BLaER1 (cell line): ENCODE data around the gene SLC30A10.
"Not testable (repeated sequence)": the region's sequence is repeated elsewhere in the genome, so short reads cannot be mapped to it uniquely, and the experiment has no call there.

ENCODE experiments used
- H3K27ac ChIP-seq: shearing (Covaris generic); formaldehyde crosslinking; 2 replicates; pipeline ENCODE4 v1.8.1; 2022
- H3K27me3 ChIP-seq: shearing (Covaris generic); formaldehyde crosslinking; 2 replicates; pipeline ENCODE4 v1.8.1; 2022
- H3K36me3 ChIP-seq: shearing (Covaris generic); formaldehyde crosslinking; 2 replicates; pipeline ENCODE4 v1.8.1; 2022
- H3K4me1 ChIP-seq: shearing (Covaris generic); formaldehyde crosslinking; 2 replicates; pipeline ENCODE4 v1.8.1; 2022
- H3K4me2 ChIP-seq: shearing (Covaris generic); formaldehyde crosslinking; 2 replicates; pipeline ENCODE4 v1.8.1; 2022
- H3K4me3 ChIP-seq: shearing (Covaris generic); formaldehyde crosslinking; 2 replicates; pipeline ENCODE4 v1.8.1; 2022
- H3K9ac ChIP-seq: shearing (Covaris generic); formaldehyde crosslinking; 2 replicates; pipeline ENCODE4 v1.8.1; 2022
- H3K9me3 ChIP-seq: shearing (Covaris generic); formaldehyde crosslinking; 2 replicates; pipeline ENCODE4 v1.8.1; 2022
- H4K20me1 ChIP-seq: shearing (Covaris generic); formaldehyde crosslinking; 2 replicates; pipeline ENCODE4 v1.8.1; 2022
- Cebpa-rat ChIP-seq: shearing (Covaris generic); IDR thresholded peaks from 2 replicates; pipeline ENCODE4 v1.8.1; 2022

Gene SLC30A10

DNA sequence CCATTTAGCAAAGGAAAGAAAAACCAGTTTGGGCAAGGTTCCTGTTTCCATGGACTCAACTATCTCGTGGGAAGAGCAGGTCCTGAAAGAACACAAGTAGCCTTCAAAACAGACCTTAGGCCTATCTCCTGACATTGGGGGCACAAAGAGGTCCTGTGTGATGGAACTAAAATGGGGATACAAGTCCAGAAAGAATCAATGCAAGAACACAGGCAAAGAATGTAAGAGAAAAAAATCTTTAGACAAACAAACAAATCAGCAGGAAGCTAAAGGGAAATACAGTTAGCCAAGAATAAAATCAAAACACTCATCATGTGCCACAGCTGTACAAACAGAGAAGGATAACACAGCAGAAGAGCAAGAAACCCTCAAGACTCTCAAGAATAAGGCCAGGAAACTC, 28.2 kb downstream of the SLC30A10 start:
- no peak overlapping the region for H3K9ac ChIP-seq
- H3K27me3 ChIP-seq: no peaks in the 10 kb centered on the region
- no peaks in the 10 kb centered on the region for H3K4me1 ChIP-seq
- no peak overlapping the region for H3K4me2 ChIP-seq
- H3K36me3 ChIP-seq: no peaks in the 10 kb centered on the region
- TF ChIP-seq Cebpa-rat: no peak
- no peak overlapping the region for H3K27ac ChIP-seq
- no peaks in the 10 kb centered on the region for H4K20me1 ChIP-seq
- H3K4me3 ChIP-seq: no peak overlapping the region
- H3K9me3 ChIP-seq: no peaks in the 10 kb centered on the region

DNA sequence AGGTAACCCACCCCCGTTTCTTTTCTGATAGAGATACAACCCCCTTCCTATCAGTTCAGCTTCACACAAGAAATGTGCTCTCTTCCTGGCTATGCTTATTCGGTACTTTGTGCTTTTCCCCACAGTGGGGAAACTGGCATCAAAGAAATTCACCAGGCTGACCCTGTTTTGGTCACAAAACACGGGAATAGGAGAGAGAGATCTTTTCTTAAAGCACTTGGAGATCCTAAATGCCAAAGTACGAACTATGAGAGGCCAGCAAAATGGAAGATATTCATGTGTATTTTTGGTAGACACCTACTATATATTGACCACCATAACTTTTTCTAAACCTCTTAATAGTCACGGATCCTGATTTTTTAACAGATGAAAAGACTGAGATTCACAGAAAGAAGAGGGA, 30.0 kb downstream of the SLC30A10 start:
- no peaks in the 10 kb centered on the region for H3K36me3 ChIP-seq
- TF ChIP-seq Cebpa-rat: no peak
- H3K9me3 ChIP-seq: no peaks in the 10 kb centered on the region
- no peaks in the 10 kb centered on the region for H3K4me1 ChIP-seq
- H4K20me1 ChIP-seq: no peaks in the 10 kb centered on the region
- no peak overlapping the region for H3K4me3 ChIP-seq
- no peak overlapping the region for H3K27ac ChIP-seq
- no peaks in the 10 kb centered on the region for H3K27me3 ChIP-seq
- no peak overlapping the region for H3K4me2 ChIP-seq
- no peak overlapping the region for H3K9ac ChIP-seq

DNA sequence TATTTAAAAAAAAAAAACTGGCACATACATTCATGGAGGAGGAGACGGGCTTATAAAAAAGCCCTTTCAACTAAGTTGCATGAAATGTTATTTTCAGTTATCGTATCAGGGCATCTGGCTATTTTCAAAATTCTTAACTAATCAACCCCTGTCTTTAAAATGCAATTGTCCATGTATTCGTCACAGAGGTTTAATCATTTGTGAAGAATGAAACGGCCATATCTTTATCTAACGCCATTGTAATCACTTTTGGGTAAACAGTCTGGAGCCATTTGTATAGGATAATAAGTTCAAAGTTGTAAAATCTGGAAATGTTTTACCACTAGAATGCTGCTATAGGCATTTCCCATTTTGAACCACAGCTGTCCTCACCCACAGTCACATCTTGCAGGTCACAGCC, 30.4 kb downstream of the SLC30A10 start:
- no peak overlapping the region for H3K4me3 ChIP-seq
- TF ChIP-seq Cebpa-rat: no peak
- H3K4me2 ChIP-seq: no peak overlapping the region
- no peaks in the 10 kb centered on the region for H3K36me3 ChIP-seq
- H3K4me1 ChIP-seq: no peaks in the 10 kb centered on the region
- H4K20me1 ChIP-seq: no peaks in the 10 kb centered on the region
- no peaks in the 10 kb centered on the region for H3K27me3 ChIP-seq
- no peak overlapping the region for H3K27ac ChIP-seq
- H3K9me3 ChIP-seq: no peaks in the 10 kb centered on the region
- H3K9ac ChIP-seq: no peak overlapping the region

DNA sequence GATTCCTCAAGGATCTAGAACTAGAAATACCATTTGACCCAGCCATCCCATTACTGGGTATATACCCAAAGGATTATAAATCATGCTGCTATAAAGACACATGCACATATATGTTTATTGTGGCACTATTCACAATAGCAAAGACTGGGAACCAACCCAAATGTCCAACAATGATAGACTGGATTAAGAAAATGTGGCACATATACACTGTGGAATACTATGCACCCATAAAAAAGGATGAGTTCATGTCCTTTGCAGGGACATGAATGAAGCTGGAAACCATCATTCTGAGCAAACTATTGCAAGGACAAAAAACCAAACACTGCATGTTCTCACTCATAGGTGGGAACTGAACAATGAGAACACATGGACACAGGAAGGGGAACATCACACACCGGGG, 36.1 kb downstream of the SLC30A10 start:
- not testable (repeated sequence) for H3K4me1 ChIP-seq, H3K4me2 ChIP-seq, H3K27ac ChIP-seq, H3K4me3 ChIP-seq, H3K36me3 ChIP-seq, H3K9me3 ChIP-seq, H3K27me3 ChIP-seq, H3K9ac ChIP-seq, H4K20me1 ChIP-seq

DNA sequence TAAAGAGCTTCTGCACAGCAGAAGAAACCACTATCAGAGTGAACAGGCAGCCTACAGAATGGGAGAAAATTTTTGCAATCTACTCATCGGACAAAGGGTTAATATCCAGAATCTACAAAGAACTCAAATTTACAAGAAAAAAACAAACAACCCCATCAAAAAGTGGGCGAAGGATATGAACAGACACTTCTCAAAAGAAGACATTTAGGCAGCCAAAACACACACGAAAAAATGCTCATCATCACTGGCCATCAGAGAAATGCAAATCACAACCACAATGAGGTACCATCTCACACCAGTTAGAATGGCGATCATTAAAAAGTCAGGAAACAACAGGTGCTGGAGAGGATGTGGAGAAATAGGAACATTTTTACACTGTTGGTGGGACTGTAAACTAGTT, 36.5 kb downstream of the SLC30A10 start:
- not testable (repeated sequence) for H3K27me3 ChIP-seq, H3K4me1 ChIP-seq, H3K9ac ChIP-seq, H3K4me2 ChIP-seq, H4K20me1 ChIP-seq, H3K9me3 ChIP-seq, H3K27ac ChIP-seq, H3K4me3 ChIP-seq, H3K36me3 ChIP-seq

DNA sequence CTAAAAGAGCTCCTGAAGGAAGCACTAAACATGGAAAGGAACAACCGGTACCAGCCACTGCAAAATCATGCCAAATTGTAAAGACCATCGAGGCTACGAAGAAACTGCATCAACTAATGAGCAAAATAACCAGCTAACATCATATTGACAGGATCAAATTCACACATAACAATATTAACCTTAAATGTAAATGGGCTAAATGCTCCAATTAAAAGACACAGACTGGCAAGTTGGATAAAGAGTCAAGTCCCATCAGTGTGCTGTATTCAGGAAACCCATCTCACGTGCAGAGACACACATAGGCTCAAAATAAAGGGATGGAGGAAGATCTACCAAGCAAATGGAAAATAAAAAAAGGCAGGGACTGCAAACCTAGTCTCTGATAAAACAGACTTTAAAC, 39.7 kb downstream of the SLC30A10 start:
- not testable (repeated sequence) for H3K4me2 ChIP-seq, H3K27ac ChIP-seq, H3K9ac ChIP-seq, H3K9me3 ChIP-seq, H3K4me3 ChIP-seq, H3K4me1 ChIP-seq, H4K20me1 ChIP-seq, H3K27me3 ChIP-seq, H3K36me3 ChIP-seq

DNA sequence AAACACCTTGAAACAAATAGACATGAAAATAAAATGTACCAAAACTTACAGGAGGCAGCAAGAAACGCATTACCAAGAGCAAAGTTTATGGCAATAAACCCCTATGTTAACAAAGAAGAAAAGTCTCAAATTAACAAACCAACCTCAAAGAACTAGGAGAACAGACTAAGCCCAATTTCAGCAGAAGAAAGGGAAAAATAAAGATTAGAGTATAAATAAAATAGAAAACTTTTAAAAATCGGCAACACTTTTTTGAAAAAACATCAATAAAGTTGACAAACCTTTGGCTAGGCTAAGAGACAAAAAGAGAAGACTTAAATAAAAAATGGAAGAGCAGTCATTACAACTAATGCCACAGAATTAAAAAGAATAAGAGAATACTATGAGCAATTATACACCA, 42.7 kb downstream of the SLC30A10 start:
- no peak overlapping the region for H3K9ac ChIP-seq
- no peak overlapping the region for H3K4me2 ChIP-seq

DNA sequence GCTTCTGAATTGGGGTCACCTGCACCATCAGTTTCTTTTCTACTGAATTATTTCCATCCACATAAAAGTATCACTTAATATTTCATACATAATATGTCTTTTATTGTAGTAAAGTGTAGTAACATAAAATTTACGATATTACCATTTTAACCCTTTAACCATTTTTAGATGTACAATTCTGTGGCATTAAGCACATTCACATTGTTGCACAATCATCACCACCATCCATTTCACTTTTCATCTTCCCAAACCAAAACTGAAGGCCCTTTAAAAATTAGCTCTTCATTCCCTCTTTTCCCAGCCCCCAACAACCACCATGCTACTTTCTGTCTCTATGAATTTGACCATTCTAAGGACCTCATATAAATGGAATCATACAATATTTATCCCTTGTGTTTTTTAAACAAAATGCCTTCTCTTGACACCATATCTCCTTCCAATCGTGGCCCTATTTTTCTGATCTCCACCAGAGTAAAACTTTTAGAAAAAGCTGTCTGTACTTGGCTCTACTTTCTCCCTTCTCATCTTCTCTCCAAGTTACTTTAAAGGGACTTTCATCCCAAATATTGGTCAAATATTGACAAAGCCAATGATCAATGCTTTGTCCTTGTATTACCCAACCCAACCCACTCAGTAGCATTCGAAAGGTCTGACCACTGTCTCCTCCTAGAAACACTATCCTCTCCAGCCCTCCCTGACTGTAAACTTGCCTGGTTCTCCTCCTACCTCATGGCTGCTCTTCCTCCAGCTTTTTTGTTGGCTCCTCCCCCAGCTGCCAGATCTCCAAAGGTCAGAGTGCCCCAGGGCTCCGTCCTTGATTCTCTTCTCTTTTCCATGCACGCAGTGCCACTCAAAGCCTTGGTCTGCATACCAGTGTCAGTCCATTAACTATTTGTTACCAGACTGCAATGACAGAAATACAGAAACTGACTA, 44.7 kb downstream of the SLC30A10 start:
- H3K36me3 ChIP-seq: no peaks in the 10 kb centered on the region
- no peak overlapping the region for H3K4me3 ChIP-seq
- H4K20me1 ChIP-seq: no peaks in the 10 kb centered on the region
- no peaks in the 10 kb centered on the region for H3K4me1 ChIP-seq
- no peak for TF ChIP-seq Cebpa-rat
- H3K9ac ChIP-seq: no peak overlapping the region
- H3K27me3 ChIP-seq: no peaks in the 10 kb centered on the region
- H3K9me3 ChIP-seq: no peaks in the 10 kb centered on the region
- no peak overlapping the region for H3K27ac ChIP-seq
- H3K4me2 ChIP-seq: no peak overlapping the region

More for the DNA sequence above, 42.7 kb downstream of the SLC30A10 start:
- no peak for TF ChIP-seq Cebpa-rat
- Histone ChIP-seq H3K27me3 (no peaks in the 10 kb centered on the region), H3K36me3 (no peaks in the 10 kb centered on the region), H3K27ac (no peak overlapping the region), H3K4me1 (no peaks in the 10 kb centered on the region), H4K20me1 (no peaks in the 10 kb centered on the region), H3K9me3 (no peaks in the 10 kb centered on the region), H3K4me3 (no peak overlapping the region)

DNA sequence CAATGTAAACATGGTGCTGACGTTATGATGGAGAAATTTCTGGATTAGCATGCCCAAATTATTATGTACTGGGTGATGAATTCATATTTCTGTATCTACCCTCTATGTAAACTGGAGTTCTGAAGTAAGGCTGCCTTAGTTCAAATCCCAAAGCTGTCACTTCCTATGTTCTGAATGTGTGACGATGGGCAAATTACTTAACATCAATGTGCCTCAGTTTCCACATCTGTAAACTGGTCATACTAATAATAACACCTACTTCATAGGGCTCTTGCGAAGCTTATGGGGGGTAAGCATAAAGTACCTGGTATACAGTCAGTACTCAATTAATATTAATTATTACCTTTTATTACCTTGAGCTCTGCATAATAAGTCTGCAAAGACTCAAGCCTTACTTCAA, 45.6 kb downstream of the SLC30A10 start:
- H3K4me1 ChIP-seq: no peaks in the 10 kb centered on the region
- no peak overlapping the region for H3K4me3 ChIP-seq
- H3K4me2 ChIP-seq: no peak overlapping the region
- H4K20me1 ChIP-seq: no peaks in the 10 kb centered on the region
- H3K9ac ChIP-seq: no peak overlapping the region
- no peaks in the 10 kb centered on the region for H3K36me3 ChIP-seq
- H3K27me3 ChIP-seq: no peaks in the 10 kb centered on the region
- H3K9me3 ChIP-seq: no peaks in the 10 kb centered on the region
- TF ChIP-seq Cebpa-rat: no peak
- H3K27ac ChIP-seq: no peak overlapping the region

DNA sequence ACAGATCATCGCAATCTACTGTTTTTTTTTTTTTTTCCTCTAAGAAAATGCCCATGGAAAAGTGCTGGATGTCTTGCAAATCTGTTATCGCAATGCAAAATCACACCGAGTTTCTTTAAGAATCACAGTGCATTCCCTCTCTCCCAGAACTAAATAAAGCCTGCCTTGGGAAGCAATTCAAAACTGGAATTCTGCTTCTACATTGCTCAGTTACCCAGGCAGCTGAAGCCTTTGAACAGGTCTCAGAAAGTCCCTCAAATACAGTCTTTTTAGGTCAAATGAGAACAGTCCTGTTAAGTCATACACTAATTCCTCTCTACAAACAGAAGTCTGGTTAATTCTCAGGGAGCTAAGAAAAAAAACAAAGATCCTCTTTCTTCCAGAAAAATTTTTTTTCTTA, 46.3 kb downstream of the SLC30A10 start:
- Histone ChIP-seq H3K36me3 (no peaks in the 10 kb centered on the region), H3K27ac (no peak overlapping the region), H3K9ac (no peak overlapping the region), H3K4me2 (no peak overlapping the region), H3K4me1 (no peaks in the 10 kb centered on the region), H3K9me3 (no peaks in the 10 kb centered on the region), H3K4me3 (no peak overlapping the region), H3K27me3 (no peaks in the 10 kb centered on the region), H4K20me1 (no peaks in the 10 kb centered on the region)
- TF ChIP-seq Cebpa-rat: no peak
